COLO668 (cell line): ENCODE data around the gene CTDSPL.

Experiments used
- DNase-seq: peaks from one replicate; lab custom pipeline; 2025; ENCODE audit not compliant: unreplicated experiment; lab: John Stamatoyannopoulos, UW

CTDSPL gene

GRCh38 chr3:37941608-37942508, 80.2 kb downstream of the CTDSPL start:
- DNase-seq = no peak

GRCh38 chr3:37942646-37943045, 81.0 kb downstream of the CTDSPL start:
- DNase-seq = no peak

GRCh38 chr3:37943126-37943525, 81.4 kb downstream of the CTDSPL start:
- DNase-seq = no peak

GRCh38 chr3:37943631-37944314, 82.1 kb downstream of the CTDSPL start:
- no peak for DNase-seq

GRCh38 chr3:37944391-37944842, 82.7 kb downstream of the CTDSPL start:
- DNase-seq = no peak

- no peak for DNase-seq
Measured at GRCh38 chr3:37945156-37945806, 83.6 kb downstream of the CTDSPL start.

- DNase-seq = no peak
Measured at GRCh38 chr3:37945807-37946530, 84.3 kb downstream of the CTDSPL start.

- DNase-seq = no peak
Measured at GRCh38 chr3:37946531-37946889, 84.8 kb downstream of the CTDSPL start.

- no peak for DNase-seq
Measured at GRCh38 chr3:37949866-37950265, 88.2 kb downstream of the CTDSPL start.

- DNase-seq = no peak
Measured at GRCh38 chr3:37952564-37952963, 90.9 kb downstream of the CTDSPL start.

GRCh38 chr3:37953226-37953625, 91.5 kb downstream of the CTDSPL start:
- DNase-seq = no peak

- DNase-seq = no peak
Measured at GRCh38 chr3:37953707-37954394, 92.2 kb downstream of the CTDSPL start.

- no peak for DNase-seq
Measured at GRCh38 chr3:37954881-37955280, 93.2 kb downstream of the CTDSPL start.

GRCh38 chr3:37955918-37956707, 94.4 kb downstream of the CTDSPL start:
- DNase-seq = no peak

- DNase-seq = no peak
Measured at GRCh38 chr3:37956723-37957538, 95.3 kb downstream of the CTDSPL start.

GRCh38 chr3:37957539-37957936, 95.9 kb downstream of the CTDSPL start:
- DNase-seq = no peak

- no peak for DNase-seq
Measured at GRCh38 chr3:37961622-37962431, 100.1 kb downstream of the CTDSPL start.

- no peak for DNase-seq
Measured at GRCh38 chr3:37963016-37963415, 101.3 kb downstream of the CTDSPL start.
